CD4-positive, alpha-beta T cell treated with Interleukin-6 for 4 hours (primary cell): ENCODE data around the gene DLGAP4.
A peak's percentile ranks its signal among the peaks of the same experiment; 100 is the strongest.

Experiments
- DNase-seq: peaks from one replicate; pipeline ENCODE4 v3.0.0-alpha.2; 2020; ENCODE audit warnings: mixed read lengths

Gene DLGAP4

DNA sequence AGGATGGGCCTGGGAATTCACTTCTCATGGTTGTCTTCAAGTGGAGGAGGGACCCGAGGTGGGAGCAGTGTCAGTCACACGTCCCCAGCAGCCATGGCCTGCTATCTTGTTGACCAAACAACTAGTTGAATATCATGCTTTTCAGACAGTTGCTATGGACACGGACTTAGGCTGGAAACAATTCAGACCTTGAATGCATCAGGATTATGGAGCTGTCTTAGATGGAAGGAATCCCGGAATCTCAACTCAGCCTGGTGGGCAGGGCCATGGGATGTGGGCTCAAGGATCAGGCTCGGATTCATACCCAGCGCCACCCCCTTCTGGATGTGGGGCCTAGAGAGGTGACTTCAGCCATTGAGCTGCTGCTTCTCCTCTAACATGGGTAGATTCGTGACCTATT lies 112.6 kb downstream of the DLGAP4 start:
- DNase-seq: no peak

DNA sequence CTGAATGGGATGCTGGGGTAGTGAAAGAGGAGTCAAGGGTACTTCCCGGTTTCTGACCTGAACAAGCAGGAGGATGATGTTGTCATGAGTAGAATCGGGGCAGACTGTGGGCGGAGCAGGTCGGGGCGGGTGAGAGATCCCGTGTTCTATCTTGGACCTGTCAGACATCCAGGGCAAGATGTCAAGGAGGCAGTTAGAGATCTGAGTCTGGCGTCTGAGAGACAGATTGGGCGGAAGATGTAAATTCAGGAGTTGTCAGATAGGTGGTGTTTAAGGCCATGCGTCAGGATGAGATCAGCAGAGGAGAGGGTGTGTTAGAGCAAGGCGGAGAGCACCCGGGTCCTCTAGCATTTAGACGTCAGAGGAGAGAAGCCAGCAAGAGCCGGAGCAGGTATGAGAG lies 115.5 kb downstream of the DLGAP4 start:
- DNase-seq: no peak

DNA sequence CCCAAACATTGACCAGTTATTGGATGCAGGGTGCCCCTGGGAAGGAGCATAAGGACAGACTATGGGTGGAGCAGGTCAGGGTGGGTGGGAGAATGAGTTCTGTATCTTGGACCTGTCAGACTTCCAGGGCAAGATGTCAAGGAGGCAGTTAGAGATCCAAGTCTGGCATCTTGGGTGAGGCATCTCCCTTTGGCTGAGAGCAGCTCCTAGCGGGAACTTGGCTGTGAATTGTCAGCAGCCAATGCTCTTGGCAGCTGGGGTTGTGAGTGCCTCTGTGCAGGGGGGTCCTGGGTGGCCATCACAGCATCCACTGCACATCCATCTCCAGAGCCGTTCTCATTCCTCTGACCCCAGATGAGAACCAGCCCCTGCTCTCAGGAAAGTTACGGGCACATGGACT lies 118.2 kb downstream of the DLGAP4 start:
- DNase-seq: no peak

DNA sequence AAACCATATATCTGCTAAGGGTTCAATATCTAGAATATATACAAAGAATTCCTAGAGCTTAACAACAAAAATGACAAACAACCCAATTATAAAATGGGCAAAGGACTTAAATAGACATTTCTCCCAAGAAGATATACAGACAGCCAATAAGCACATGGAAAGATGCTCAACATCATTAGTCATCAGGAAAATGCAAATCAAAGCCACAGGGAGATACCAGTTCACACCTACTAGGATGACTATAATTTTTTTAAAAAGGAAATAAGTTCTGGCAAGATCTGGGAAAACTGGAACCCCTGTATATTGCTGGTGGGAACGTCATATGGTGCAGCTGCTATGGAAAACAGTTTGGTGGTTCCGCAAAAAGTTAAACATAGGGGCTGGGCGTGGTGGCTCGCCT lies 119.0 kb downstream of the DLGAP4 start:
- DNase-seq: no peak

DNA sequence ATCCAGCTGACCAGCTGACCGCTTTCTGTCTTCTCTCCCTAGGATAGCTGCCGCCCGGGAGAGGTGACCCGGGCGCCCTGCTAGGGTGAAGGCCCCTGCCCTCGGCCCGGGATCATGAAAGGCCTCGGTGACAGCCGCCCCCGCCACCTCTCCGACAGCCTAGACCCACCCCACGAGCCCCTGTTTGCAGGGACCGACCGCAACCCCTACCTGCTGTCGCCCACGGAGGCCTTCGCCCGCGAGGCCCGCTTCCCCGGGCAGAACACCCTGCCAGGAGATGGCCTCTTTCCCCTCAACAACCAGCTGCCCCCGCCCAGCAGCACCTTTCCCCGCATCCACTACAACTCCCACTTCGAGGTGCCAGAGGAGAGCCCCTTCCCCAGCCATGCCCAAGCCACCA lies 125.5 kb downstream of the DLGAP4 start:
- no peak for DNase-seq

DNA sequence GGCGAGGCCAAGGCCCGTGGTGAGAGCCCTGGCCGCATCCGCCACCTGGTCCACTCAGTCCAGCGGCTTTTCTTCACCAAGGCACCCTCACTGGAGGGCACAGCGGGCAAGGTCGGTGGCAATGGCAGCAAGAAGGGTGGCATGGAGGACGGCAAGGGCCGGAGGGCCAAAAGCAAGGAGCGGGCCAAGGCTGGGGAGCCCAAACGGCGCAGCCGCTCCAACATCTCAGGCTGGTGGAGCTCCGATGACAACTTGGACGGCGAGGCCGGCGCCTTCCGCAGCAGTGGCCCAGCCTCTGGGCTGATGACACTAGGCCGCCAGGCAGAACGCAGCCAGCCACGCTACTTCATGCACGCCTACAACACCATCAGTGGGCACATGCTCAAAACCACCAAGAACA lies 126.0 kb downstream of the DLGAP4 start:
- DNase-seq: no peak

DNA sequence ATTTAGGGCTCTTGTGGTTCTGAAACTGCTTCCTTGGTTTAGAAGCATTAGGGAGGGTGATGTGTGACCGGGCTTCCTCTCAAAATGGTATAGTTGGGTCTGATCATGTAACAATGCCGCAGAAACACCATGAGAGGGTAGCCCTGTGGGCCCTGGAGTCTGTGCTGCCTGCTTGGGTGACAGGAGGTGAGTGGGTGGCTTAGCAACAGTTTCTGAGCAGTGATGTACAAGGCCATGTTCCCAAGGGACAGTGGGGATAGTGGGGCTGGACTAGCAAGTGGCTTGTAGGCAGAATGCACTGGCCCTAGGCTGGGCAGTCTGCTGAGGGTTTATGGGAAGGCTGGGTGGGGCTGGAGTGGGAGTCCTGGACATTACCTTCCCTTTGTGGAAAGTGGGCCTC lies 128.2 kb downstream of the DLGAP4 start:
- no peak for DNase-seq

DNA sequence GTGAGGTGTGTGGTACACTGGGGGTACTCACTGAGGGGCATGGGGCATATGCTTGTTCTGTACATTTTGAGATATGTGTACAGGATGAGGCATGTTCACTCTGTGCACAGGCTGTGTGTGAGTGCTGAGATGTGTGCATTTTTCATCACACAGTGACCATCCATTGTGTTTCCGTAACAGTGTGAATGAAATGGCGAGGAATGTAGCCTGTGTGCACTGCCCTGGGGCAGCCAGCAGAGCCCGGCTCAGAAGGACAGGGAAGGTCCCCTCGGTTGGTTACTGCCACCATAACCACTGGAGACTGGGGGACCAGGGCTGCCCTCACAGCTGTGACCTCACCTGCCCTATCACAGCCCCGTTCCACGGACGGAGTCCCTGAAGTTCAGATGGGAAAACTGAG lies 129.0 kb downstream of the DLGAP4 start:
- DNase-seq: no peak

DNA sequence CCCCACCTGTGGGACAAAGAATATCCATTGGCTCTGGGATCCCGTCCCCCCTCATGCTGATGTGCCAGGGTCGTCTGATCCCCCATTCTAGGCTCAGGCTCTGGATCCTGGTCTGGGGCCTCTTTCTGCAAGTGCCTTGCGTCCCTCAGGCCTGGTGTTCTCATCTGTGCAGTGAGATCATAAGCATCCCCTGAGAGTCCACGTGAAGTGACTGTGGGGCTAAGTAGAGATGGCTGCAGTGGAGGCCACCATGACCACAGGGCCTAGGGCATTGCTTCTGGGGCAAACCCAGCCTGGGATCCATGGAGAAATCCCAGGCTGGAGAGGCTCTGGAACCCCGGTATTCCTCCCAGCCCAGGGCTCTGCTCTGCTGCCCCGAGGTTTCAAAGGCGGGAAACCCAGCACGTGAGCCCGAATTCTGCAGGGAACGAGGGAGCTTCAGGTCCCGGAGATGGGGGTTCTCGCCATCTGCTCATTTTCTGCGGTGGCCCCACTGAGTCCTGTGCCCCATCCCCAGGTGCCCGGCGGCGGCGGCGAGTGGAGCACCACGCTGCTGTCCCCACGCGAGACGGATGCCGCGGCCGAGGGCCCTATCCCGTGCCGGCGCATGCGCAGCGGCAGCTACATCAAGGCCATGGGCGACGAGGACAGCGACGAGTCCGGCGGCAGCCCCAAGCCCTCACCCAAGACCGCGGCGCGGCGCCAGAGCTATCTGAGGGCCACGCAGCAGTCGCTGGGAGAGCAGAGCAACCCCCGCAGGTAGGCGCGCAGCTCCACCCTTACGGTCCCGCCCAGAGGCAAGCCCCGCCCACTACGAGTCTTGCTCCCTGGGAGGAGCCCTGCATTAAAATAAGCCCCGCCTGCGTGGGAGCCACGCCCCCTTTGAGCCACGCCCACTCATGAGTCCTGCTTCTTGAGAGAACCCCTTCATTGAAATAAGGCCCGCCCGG lies 129.7 kb downstream of the DLGAP4 start:
- DNase-seq: peak; percentile 90

DNA sequence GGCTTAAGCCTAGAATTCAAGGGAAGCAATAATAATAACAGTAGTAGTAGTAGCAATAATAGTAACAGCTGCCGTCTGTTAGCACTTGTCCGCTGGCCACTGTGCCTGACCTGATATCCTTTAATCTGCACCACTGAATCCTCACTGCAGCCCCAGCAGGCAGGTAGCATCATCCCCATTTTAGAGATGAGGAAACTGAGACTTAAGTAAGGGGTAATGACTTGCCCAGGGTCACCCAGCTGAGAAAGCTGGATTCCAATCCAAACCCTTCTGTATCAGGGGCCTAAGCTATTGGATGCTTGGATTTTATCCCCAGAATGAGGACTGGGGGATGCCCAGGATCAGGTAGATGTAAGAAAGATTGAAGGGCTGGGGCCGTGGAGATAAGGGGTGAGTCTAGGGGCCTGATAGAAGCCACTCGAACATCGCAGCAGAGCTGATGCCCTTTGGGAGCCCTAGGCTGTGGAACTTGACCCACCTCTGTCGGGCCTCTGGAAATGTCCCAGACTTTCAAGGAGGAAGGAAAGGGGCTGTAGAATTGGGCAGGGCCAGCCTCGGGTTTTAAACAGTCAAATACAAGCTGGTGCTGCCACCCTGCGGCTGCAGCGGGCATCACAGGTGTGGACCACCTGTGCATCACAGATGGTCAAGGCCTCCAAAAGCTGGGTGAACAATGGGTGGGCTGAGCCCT lies 133.0 kb downstream of the DLGAP4 start:
- peak; percentile 74 for DNase-seq

DNA sequence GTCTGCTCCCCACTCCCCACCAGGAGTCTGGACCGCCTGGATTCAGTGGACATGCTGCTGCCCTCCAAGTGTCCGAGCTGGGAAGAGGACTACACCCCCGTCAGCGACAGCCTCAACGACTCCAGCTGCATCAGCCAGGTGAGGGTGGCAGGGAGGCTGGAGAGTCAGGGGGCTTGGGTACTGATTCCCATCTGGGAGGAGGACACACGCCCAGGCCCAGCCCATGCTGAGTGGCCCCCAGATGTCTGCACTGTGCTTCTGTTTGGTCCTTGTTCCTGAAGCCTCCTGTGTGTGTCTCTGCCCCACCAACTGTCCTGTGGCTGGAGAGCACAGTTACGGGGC lies 133.6 kb downstream of the DLGAP4 start:
- DNase-seq: no peak

DNA sequence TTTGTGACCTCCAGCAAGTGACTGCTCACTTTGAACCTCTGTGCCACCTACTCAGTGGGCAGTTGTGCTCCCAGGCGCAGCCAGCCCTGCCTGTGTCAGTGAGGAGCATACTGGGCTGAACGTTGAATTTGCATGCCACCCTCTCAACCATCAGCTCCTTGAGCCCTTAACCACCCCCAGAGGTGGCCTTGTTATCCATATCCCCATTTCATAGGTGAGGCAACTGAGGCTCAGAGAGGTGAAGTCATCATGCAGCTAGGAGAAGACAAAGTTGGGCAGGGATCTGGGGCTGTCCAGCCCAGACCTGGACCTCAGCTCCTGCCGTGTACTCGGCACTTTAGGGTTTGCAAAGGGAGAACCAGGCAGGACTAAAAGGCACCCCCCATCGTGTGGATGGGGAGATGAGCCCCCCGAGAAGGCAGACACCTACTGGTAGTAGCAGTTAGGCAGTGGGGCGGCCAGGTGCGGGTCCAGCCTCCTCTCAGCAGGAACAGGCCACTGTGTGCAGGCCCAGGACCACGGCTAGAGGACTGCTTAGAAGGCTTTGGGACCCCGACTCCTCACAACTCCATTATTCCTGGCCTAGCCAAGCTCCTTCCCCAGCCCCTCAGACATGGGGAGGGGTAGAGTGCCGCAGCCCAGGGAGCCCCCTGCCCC lies 134.4 kb downstream of the DLGAP4 start:
- no peak for DNase-seq

DNA sequence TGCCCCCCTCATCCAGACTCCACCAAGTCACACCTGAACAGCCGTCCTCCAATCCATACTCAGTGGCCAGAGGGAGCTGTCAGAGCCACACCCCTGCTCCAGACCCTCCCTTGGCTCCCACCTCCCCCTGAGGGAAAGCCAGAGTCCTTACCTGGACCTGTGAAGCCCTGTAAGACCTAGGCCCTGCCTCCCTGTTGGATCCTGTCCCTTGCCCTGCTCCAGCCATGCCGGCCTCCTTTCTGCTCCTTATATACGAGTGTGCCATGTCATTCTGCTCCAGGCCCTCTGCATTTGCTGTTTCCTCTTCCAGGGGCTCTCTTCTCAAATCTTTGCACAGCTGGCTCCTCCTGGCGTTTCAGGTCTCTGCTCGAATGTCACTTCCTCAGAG lies 134.9 kb downstream of the DLGAP4 start:
- no peak for DNase-seq

DNA sequence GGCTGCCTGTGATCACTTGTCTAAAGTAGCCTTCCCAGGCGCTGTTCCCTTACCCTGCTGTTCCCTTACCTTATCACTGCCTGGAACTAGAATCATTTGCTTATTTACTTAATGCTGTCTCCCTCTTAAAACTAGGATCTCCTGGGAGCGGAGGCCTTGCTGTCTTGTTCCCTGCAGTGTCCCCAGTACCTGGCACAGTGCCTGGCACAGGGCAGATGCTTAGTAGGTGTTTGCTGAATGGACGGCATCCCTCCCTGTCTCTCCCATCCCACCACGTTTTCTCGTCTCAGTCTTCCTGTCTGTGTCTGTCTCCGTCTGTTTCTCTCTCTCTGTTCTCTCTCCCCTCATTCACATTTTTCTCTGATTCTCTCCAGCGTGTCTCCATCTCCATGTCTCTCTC lies 135.3 kb downstream of the DLGAP4 start:
- DNase-seq: no peak

DNA sequence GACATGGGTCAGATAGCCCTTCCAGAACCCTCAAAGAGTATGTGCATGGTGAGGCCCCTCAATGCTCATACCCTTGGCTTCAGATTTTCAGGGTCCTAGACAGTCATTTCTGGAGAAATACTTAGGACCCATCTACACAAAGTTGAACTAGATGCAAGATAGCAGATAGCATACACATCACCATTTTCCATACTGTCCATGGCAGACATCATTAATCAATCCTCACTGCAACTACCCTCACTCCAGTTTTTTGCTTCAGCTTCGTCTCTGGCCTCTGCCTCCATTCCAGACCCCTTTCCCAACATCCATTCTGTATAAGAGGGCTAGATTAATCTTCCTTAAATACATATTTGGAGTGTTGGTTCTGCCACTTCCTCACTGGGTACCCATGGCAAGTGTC lies 139.7 kb downstream of the DLGAP4 start:
- DNase-seq: no peak

DNA sequence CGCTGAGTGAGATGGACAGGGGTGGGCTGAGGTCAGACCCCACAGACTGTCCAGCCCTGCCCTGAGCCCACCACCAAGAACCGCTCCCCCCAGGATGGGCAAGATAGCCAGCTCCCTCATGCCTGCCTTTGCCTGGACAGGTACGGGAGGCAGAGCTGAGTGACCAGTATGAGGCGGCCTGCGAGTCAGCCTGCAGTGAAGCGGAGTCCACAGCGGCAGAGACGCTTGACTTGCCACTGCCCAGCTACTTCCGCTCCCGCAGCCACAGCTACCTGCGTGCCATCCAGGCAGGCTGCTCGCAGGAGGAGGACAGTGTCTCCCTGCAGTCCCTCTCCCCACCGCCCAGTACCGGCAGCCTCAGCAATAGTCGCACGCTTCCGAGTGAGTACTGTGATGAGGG lies 140.4 kb downstream of the DLGAP4 start:
- no peak for DNase-seq

DNA sequence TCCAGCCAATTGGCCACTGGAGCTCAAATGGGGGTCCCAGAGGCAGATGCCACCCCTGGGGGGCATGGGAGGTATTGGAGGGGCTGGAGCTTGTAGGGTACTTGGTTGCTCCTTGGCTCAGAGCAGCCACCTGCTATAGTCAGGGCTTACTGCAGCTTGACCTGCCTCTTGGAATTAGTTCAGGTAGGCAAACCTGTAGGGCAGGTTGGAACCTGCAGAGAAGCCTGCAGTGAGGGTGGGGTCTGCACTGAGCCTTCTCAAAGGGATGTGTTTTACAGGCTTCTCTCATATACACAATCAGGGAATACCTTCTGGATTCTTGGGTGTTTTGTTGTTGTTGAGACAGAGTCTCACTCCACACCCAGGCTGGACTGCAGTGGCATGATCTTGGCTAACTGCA lies 141.0 kb downstream of the DLGAP4 start:
- DNase-seq: no peak

DNA sequence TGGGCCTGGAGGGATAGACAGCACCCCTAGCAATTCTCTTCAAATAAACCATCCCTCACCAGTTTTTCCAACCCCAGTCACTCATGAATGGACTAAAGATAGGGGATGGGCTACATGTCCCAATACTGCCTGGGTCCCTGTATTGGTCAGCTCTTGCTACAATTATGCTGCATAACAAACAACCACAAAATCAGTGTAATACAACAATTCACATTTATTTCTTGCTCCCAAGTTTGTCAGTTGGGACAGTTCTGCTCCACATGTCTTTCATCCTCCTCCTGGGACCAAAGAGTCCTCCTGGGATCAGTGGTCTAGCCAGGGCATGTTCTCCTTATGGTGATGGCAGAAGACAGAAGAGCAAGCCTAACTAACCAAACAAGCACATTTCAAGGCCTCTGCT lies 143.5 kb downstream of the DLGAP4 start:
- DNase-seq: no peak

DNA sequence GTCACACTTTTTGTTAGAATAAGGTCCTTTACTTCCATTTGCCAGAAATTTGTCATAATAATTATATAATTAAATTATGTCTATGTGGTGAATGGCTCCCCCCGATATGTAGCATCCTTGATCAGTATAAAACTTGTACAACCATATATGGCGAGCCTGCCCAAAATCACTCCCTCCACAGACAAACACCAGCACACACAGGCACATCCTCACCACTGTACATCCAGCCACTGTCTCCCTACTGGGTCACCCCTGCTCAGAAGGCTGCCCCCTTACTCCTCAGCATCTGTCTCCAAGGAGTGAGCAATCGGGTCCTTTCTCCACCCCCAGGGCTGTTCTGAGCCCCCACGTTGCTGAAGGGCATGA lies 148.2 kb downstream of the DLGAP4 start:
- no peak for DNase-seq

DNA sequence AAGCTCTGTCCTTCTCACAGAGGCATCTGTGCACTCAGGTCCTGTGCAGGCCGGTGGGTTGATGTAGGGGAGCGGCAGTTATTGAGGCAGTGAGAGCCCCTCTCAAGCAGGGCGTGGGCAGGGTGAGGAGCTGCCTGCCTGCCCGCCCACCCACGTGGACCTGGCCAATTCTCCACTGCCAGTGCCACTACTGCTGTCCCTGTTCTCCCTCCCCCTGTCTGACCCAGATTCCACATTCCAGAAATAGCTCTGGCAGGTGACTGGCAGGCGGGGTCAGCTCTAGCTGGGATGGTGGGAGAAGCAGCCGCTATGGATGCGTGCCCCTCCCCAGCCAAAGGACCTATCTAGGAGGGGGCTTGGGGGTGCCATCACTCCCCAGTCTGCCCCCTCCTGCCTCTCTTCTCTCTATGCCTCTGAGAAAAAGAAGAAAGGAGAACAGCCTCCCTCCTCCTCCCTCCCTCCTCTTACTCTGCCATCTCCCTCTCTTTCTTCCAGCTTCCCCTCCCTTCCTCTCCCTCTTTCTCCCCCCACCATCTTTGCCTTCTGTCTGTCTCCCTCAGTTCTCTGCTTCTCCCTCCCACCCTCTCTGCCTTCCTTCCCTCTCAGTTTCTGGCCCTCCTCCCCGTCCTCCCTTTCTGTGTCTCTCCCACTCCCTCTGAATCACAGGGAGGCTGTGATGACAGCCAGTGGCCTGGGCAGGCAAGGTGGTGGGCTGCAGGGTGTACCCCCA lies 148.7 kb downstream of the DLGAP4 start:
- no peak for DNase-seq

DNA sequence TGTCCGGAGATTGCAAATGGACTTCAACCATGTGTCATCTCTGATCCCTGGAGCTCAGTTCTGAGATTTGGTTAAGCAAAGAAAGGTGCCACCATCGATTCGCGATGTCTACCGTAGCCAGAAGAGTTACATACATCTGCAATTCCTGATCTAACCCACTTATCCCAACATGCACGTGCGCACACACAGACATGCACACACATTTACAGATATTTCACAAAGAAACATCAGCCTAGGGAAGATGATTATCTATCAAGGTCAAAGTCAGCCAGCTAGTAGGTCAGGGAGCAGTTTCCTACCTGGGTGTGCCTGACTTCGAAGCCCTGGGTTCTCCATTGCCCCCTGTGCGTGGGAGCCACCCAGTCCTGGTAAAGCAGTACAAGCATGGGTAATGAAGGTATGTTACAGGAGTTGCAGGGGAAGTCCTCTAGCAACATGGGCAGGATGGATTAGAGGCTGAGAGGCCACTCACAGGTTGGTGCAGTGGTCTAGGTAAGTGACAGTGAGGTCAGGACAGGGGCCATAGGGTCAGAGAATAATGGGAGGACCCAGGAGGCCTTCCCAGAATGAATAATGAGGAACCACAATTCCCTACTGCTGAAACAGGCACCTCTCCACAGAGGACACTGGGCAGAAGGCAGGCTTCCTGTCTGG lies 150.0 kb downstream of the DLGAP4 start:
- DNase-seq: no peak

DNA sequence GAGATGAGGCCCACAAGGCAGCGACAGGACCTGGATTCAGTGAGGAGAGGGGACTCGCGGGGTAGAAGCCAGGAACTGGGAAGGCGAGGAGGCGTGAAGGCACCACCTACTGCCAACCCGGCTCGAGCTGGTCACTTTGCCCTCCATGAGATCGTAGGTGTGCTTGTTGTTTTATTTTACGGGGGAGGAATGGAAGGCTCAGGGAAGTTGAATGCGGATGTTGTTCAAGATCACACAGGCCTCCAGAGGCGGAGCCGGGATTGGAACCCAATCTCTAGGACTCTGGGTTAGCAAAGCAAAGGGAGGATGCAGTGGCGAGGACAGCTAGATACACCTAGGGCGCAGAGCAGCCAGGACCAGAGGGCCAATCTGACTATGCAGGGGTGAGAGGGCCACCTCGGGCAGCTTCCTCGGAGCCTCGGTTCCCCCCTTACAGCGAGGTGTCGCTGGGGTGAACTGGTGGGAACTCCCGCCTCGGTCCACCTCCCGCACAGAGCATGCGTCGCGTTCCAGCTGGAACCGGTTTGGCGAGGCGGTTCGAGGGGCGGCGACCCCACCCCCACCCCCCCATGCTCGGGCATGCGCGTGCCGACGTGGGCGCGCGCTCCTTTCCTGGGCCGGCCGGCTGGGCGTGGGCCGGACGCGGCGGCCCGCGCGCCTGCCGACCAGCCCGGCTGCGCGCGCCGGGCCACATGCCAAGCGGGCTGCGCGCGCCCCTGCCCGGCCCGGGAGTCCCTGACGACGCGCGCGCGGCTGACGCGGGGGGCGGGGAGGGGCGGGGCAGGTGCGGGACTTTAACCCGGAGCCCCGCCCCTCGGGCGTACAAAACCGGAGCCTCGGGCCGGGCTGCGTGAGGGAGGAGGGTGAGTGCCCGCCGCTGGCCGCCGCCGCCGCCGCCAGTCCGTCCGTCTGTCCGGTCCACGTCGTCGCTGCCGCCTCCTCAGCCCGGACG lies 154.8 kb downstream of the DLGAP4 start:
- peak; percentile 96 for DNase-seq
